Measurements from ENCODE around the gene WDFY4.

WDFY4 gene

GRCh38 chr10:48904861-48905260, 220.2 kb downstream of the WDFY4 start:
- TF ChIP-seq NFIC (IDR thresholded peaks at IDR 0.05): no peak
- no peak for TF ChIP-seq EGR1 (IDR thresholded peaks at IDR 0.05)
- TF ChIP-seq, protein P1, sequence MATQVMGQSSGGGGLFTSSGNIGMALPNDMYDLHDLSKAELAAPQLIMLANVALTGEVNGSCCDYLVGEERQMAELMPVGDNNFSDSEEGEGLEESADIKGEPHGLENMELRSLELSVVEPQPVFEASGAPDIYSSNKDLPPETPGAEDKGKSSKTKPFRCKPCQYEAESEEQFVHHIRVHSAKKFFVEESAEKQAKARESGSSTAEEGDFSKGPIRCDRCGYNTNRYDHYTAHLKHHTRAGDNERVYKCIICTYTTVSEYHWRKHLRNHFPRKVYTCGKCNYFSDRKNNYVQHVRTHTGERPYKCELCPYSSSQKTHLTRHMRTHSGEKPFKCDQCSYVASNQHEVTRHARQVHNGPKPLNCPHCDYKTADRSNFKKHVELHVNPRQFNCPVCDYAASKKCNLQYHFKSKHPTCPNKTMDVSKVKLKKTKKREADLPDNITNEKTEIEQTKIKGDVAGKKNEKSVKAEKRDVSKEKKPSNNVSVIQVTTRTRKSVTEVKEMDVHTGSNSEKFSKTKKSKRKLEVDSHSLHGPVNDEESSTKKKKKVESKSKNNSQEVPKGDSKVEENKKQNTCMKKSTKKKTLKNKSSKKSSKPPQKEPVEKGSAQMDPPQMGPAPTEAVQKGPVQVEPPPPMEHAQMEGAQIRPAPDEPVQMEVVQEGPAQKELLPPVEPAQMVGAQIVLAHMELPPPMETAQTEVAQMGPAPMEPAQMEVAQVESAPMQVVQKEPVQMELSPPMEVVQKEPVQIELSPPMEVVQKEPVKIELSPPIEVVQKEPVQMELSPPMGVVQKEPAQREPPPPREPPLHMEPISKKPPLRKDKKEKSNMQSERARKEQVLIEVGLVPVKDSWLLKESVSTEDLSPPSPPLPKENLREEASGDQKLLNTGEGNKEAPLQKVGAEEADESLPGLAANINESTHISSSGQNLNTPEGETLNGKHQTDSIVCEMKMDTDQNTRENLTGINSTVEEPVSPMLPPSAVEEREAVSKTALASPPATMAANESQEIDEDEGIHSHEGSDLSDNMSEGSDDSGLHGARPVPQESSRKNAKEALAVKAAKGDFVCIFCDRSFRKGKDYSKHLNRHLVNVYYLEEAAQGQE (IDR thresholded peaks at IDR 0.05; ENCODE audit: low read depth): no peak
- TF ChIP-seq EP300 (IDR thresholded peaks at IDR 0.05; ENCODE audit: borderline replicate concordance): no peak
- no peak for TF ChIP-seq RAD21 (IDR thresholded peaks at IDR 0.05; ENCODE audit: low read depth)
- TF ChIP-seq CEBPB (IDR thresholded peaks at IDR 0.05): no peak
- no peak for TF ChIP-seq TAF1 (IDR thresholded peaks at IDR 0.05; ENCODE audit: low read depth)
- no peak for TF ChIP-seq FOXM1 (IDR thresholded peaks at IDR 0.05; ENCODE audit: borderline replicate concordance, low read depth)
- TF ChIP-seq TCF12 (IDR thresholded peaks at IDR 0.05; ENCODE audit: low read depth): no peak

GRCh38 chr10:48905311-48905710, 220.6 kb downstream of the WDFY4 start:
- TF ChIP-seq MAX (IDR thresholded peaks at IDR 0.05) (no peak), TCF12 (IDR thresholded peaks at IDR 0.05; ENCODE audit: low read depth) (no peak), RAD21 (IDR thresholded peaks at IDR 0.05; ENCODE audit: low read depth) (no peak), TAF1 (IDR thresholded peaks at IDR 0.05; ENCODE audit: low read depth) (no peak), YY1 (IDR thresholded peaks at IDR 0.05; ENCODE audit: low read depth) (no peak)
- TF ChIP-seq, protein P1 (IDR thresholded peaks at IDR 0.05; ENCODE audit: low read depth): no peak

DNA sequence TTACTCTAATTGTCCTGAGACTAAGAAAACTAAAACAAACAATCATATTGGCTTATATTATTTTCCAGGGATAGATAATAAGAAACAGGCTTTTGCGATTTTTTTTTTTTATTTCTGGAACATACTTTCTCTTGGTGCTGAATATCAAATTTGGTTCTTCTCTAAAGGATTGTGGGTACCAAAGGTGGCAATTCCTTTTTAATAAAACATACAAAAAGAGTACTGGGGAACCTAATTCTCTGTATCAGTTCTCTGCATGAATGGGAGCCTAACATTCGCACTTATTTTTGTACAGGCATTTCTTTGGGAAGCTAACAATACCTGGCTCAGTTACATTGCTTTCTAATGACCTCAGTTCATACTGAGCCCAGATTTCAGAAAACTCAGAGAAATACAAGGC, 222.2 kb downstream of the WDFY4 start:
- TF ChIP-seq TAF1 (IDR thresholded peaks at IDR 0.05; ENCODE audit: low read depth): no peak
- TF ChIP-seq TEAD4 (IDR thresholded peaks at IDR 0.05): no peak
- TF ChIP-seq EGR1 (IDR thresholded peaks at IDR 0.05): no peak
- TF ChIP-seq, protein P1 (IDR thresholded peaks at IDR 0.05; ENCODE audit: low read depth): no peak
- no peak for TF ChIP-seq EP300 (IDR thresholded peaks at IDR 0.05; ENCODE audit: borderline replicate concordance)
- no peak for TF ChIP-seq ZBTB7A (IDR thresholded peaks at IDR 0.05; ENCODE audit: low read depth)
- no peak for TF ChIP-seq NFIC (IDR thresholded peaks at IDR 0.05)
- no peak for TF ChIP-seq CEBPB (IDR thresholded peaks at IDR 0.05)
- TF ChIP-seq FOXM1 (IDR thresholded peaks at IDR 0.05; ENCODE audit: borderline replicate concordance, low read depth): no peak
- TF ChIP-seq CREB1 (IDR thresholded peaks at IDR 0.05; ENCODE audit: low read depth): no peak
- TF ChIP-seq MAX (IDR thresholded peaks at IDR 0.05): no peak
- TF ChIP-seq YY1 (IDR thresholded peaks at IDR 0.05; ENCODE audit: low read depth): no peak
- no peak for TF ChIP-seq RAD21 (IDR thresholded peaks at IDR 0.05; ENCODE audit: low read depth)
- no peak for TF ChIP-seq TCF12 (IDR thresholded peaks at IDR 0.05; ENCODE audit: low read depth)
- TF ChIP-seq, protein P2, sequence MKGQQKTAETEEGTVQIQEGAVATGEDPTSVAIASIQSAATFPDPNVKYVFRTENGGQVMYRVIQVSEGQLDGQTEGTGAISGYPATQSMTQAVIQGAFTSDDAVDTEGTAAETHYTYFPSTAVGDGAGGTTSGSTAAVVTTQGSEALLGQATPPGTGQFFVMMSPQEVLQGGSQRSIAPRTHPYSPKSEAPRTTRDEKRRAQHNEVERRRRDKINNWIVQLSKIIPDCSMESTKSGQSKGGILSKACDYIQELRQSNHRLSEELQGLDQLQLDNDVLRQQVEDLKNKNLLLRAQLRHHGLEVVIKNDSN (IDR thresholded peaks at IDR 0.05): no peak

GRCh38 chr10:48907730-48908129, 223.1 kb downstream of the WDFY4 start:
- TF ChIP-seq EGR1 (IDR thresholded peaks at IDR 0.05): no peak
- no peak for TF ChIP-seq TAF1 (IDR thresholded peaks at IDR 0.05; ENCODE audit: low read depth)
- no peak for TF ChIP-seq EP300 (IDR thresholded peaks at IDR 0.05; ENCODE audit: borderline replicate concordance)
- TF ChIP-seq, protein P2 (IDR thresholded peaks at IDR 0.05): no peak
- no peak for TF ChIP-seq NFIC (IDR thresholded peaks at IDR 0.05)
- TF ChIP-seq CEBPB (IDR thresholded peaks at IDR 0.05): no peak
- no peak for TF ChIP-seq CREB1 (IDR thresholded peaks at IDR 0.05; ENCODE audit: low read depth)

GRCh38 chr10:48910548-48910947, 225.9 kb downstream of the WDFY4 start:
- TF ChIP-seq ZBTB7A (IDR thresholded peaks at IDR 0.05; ENCODE audit: low read depth): no peak
- no peak for TF ChIP-seq EP300 (IDR thresholded peaks at IDR 0.05; ENCODE audit: borderline replicate concordance)
- no peak for TF ChIP-seq TCF12 (IDR thresholded peaks at IDR 0.05; ENCODE audit: low read depth)
- TF ChIP-seq MAX (IDR thresholded peaks at IDR 0.05): no peak
- TF ChIP-seq, protein P1 (IDR thresholded peaks at IDR 0.05; ENCODE audit: low read depth): no peak
- TF ChIP-seq CREB1 (IDR thresholded peaks at IDR 0.05; ENCODE audit: low read depth): no peak
- TF ChIP-seq TEAD4 (IDR thresholded peaks at IDR 0.05): no peak
- no peak for TF ChIP-seq FOXM1 (IDR thresholded peaks at IDR 0.05; ENCODE audit: borderline replicate concordance, low read depth)
- TF ChIP-seq NFIC (IDR thresholded peaks at IDR 0.05): no peak
- TF ChIP-seq TAF1 (IDR thresholded peaks at IDR 0.05; ENCODE audit: low read depth): no peak
- no peak for TF ChIP-seq EGR1 (IDR thresholded peaks at IDR 0.05)
- TF ChIP-seq, protein P2 (IDR thresholded peaks at IDR 0.05): no peak
- TF ChIP-seq YY1 (IDR thresholded peaks at IDR 0.05; ENCODE audit: low read depth): no peak
- no peak for TF ChIP-seq RAD21 (IDR thresholded peaks at IDR 0.05; ENCODE audit: low read depth)
- TF ChIP-seq CEBPB (IDR thresholded peaks at IDR 0.05): no peak

All from Ishikawa (cell line).